Superior temporal gyrus (tissue), 1 donor: ENCODE data around the gene SRCAP.
"Not testable (repeated sequence)": the region's sequence is repeated elsewhere in the genome, so short reads cannot be mapped to it uniquely, and the experiment has no call there.

ENCODE experiments used
- DNase-seq: peaks from one replicate; pipeline ENCODE4 v3.0.0-alpha.2; 2016; ENCODE audit errors: extremely low spot score

SRCAP gene

DNA sequence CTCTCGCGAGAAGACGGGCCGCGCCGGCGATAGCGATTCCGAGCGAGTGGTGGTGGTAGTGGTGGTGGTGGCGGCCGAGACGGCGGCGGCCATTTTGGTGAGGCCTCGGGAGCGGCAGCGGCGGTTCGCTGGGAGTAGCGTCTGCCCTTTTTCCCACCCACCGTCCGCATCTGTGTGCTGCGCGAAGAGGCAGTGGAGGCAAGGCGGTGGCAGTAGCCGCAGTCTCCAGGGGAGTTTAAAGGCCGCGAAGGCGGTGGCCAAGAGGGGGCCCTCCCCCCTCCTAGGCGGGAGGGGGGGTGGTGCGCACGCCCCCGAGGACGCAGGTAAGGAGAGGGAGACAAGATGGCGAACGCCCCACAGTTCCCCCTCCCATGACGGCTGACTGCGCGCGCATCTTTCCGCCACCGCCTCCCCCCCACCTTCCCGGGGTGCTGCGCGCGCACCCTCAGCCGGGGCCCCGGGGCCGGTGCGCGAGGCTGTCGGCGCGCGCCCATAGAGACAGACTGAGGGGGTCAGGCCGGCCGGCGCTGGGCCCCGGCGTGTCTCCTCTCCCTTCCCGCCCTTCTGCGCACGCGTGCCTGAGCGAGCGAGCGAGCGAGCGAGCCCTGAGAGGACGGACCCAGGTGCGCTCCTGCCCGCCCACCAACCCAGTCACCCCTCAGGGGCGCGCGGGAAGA lies 694 bp upstream of the SRCAP start:
- peak; percentile 86 for DNase-seq

DNA sequence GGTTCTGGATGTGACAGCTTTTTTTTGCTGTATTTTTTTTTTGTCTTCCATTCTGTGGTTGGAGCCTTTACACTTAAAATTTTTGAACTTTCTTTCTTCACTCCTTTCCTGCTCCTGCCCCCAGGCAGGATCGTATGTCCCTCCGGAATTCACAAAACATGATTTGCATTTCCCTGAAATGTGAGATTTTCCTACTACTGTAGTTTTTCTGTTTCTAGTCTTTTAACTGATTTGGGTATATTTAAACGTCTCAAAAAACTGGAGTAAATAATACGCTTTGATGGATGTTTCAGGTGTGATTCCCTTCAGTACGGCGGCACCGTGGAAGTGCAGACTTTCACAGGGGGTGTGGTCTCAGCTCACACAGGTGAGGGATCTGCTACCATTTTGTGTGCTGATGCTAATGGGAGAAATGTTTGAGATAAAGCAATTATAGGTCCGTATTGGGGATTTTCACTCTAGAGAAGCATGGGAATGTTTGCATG lies 686 bp downstream of the SRCAP start:
- no peak for DNase-seq

DNA sequence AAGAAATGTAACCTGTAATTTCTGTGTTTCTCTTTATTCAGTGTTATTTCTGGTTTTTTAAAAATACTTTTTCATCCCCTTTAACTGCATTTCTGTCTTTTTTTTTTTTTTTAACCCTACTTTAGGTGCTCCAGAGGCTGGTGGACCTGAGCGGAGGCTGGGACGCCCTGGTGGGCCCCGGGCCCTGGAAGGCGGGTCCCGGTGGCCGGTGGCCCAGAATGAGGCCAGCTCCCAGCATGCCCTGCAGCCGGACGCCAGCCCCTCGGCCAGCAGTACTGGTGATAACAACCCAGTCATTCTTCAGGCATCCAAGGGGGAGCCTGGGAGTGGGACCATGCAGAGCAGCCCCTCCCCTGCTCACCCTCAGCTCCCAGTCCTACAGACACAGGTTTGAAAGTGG lies 1.5 kb downstream of the SRCAP start:
- no peak for DNase-seq

DNA sequence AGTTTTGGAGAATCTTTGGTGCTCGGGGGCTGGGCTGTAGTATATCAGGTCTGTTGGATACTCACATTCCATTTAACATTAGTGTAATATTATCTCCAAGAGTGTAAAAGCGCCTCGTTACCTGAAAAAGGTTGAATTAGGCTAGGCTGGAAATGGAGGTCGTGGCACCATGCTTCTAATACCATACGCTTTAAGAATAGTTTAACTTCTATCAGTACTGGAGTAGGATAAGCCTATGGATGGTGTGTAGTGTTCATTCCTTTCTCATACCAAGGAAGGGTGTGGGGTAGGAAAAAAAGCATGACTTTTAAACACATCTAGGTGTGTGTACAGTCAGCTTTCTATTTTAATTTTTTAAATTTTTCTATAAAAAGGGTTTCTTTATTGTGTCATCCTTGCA lies 2.0 kb downstream of the SRCAP start:
- DNase-seq: no peak

DNA sequence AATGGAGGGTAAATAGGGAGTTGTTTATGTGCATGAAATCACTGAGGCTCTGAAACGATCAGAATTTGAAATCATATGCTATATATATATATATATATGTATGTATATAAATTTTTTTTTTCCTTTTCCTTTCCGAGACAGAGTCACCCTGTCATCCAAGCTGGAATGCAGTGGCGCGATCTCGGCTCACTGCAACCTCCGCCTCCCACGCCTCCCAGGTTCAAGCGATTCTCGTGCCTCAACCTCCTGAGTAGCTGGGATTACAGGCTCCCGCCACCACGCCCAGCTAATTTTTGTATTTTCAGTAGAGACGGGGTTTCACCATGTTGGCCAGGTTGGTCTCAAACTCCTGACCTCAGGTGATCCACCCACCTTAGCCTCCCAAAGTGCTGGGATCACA lies 4.1 kb downstream of the SRCAP start:
- DNase-seq: not testable (repeated sequence)

DNA sequence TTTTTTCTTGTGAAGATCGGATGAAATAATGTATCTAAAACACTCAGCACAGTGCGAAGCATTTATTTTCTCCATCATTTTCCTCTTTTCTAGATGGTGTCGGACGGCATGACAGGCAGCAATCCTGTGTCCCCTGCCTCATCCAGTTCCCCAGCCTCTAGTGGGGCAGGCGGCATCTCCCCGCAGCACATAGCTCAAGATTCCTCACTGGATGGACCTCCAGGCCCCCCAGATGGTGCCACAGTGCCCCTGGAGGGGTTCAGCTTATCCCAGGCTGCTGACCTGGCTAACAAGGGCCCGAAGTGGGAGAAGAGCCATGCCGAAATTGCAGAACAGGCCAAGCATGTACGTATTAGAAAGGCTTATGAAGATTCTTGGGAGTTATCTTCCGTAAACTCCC lies 5.0 kb downstream of the SRCAP start:
- no peak for DNase-seq

DNA sequence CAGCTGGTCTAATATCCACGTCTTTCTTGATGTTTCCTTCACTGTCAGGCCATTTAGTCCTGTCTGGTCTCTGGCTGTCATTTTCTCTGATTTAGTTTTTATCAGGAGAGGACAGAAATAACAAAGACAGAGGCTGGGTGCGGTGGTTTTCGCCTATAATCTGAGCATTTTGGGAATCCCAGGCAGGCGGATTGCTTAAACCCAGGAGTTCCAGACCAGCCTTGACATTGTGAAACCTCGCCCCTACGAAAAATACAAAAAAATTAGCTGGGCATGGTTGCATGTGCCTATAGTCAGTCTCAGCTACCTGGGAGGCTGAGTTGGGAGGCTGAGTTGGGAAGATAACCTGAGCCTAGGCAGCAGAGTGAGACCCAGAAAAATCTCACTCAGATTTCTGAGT lies 7.1 kb downstream of the SRCAP start:
- DNase-seq: no peak

DNA sequence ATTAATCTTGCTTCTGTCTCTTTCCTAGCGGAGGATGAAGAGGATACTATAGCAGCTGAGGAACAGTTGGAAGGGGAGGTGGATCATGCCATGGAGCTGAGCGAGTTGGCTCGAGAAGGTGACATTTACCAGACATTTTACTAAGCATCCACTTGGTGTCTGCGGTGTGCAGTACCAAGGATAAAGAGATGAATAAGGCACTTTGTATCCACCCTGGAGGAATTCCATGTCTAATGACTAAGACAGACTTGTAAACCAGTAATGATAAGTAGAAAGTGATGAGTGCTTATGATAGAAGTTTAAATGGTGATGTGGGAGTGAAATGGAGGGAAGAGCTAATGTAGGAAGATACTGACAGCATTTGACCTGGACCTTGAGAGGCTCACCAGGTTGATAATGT lies 12.0 kb downstream of the SRCAP start:
- DNase-seq: no peak

DNA sequence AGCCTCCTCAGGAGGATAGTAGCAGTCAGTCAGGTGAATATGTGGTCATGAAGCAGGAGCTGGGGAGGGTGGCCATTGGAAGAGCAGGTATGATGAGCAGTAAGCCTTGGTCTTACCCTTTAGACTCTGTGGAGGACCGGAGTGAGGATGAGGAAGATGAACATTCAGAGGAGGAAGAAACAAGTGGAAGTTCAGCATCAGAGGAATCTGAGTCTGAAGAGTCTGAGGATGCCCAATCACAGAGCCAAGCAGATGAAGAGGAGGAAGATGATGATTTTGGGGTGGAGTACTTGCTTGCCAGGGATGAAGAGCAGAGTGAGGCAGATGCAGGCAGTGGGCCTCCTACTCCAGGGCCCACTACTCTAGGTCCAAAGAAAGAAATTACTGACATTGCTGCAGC lies 12.7 kb downstream of the SRCAP start:
- DNase-seq: no peak

DNA sequence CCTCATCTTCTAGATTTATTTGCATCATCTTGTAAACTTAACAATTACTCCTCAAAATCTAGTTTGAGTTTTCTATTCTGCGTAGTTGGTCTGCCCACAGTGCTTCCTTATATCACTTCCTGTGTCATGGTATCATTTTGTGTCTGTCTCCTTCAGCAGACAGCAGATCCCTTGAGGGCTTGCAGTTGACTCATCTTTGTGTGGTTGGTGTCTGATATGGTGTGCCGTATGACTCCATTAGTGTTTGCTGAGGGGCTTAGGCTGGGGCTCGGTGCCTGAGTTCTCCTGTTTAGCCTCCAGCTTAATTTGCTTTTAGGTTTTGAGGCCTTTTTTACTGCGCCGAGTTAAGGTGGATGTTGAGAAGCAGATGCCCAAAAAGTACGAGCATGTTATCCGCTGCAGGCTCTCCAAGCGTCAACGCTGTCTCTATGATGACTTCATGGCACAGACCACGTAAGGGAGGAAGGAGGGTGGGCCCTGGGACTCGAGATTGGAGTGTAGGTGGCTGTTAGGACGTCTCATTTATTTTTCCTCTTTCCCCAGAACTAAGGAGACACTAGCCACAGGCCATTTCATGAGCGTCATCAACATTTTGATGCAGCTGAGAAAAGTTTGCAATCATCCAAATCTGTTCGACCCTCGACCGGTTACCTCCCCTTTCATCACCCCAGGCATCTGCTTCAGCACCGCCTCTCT lies 16.9 kb downstream of the SRCAP start:
- DNase-seq: no peak

DNA sequence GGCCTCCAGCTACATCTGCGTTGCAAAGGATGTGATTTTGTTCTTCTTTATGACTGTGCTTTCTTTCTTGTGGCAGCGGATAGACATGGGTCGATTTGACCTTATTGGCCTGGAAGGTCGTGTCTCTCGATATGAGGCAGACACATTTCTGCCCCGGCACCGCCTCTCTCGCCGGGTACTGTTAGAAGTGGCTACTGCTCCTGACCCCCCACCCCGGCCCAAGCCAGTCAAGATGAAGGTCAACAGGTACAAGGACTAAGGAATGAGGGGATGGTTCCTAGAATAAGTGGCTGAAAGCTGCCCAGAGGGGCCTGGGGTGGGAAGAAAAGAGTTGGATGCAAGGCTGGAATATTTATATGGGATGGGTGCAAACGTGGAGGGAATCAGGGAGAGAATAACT lies 21.1 kb downstream of the SRCAP start:
- DNase-seq: no peak

DNA sequence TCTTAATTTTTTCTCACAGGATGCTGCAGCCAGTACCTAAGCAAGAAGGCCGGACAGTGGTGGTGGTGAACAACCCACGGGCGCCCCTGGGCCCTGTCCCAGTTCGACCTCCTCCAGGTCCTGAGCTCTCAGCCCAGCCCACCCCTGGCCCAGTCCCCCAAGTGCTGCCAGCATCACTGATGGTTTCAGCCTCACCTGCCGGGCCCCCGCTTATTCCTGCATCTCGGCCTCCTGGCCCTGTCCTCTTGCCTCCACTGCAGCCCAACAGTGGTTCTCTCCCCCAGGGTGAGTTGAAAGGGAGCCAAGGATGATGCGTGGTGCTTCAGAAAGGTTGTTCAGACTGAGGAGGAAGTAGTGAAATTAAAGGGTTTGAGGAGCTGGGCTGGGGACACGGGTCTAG lies 21.7 kb downstream of the SRCAP start:
- DNase-seq: no peak

DNA sequence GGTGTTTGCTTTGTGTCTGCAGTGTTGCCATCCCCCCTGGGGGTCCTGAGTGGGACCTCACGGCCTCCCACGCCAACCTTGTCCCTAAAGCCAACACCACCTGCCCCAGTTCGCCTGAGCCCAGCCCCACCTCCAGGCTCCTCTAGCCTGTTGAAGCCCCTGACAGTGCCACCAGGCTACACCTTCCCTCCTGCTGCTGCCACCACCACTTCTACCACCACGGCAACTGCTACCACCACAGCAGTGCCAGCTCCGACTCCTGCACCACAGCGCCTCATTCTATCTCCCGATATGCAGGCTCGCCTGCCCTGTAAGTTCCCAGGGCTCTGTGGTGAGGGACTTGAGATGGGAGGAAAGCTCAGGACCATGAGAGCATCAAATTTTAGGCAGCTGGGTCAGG lies 22.2 kb downstream of the SRCAP start:
- no peak for DNase-seq

DNA sequence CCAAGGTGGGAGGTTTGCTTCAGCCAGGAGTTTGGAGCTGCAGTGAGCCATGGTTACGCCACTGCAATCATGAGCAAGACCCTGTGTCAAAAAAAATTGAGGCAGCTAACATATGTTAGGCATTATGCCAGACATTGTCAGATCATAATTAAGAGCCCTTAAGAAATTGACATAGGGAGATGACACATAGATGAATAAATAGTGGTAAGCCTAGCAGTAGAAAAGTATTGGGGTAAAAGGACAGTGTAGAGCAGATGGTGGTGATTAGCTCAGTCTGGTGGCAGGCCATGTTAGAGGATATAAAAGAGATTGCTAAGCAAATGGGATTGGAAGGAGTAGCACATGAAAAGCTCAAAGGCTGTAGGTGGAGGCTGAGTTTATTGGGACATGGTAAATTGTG lies 22.6 kb downstream of the SRCAP start:
- no peak for DNase-seq

DNA sequence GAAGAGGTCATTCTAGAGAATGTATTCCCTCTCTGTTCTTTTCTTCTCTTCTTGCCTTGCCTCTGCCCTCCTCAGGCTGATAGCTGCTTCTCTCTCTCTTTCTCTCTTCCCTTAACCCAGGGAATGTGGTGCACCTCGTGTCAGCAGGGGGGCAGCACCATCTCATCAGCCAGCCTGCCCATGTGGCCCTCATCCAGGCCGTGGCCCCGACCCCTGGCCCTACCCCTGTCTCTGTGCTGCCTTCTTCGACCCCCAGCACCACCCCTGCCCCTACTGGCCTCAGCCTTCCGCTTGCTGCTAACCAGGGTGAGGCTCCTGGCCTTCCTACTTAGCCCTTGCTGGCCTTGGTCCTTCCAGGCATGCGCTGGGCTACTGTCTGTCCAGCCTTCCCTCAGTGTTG lies 23.5 kb downstream of the SRCAP start:
- DNase-seq: no peak

DNA sequence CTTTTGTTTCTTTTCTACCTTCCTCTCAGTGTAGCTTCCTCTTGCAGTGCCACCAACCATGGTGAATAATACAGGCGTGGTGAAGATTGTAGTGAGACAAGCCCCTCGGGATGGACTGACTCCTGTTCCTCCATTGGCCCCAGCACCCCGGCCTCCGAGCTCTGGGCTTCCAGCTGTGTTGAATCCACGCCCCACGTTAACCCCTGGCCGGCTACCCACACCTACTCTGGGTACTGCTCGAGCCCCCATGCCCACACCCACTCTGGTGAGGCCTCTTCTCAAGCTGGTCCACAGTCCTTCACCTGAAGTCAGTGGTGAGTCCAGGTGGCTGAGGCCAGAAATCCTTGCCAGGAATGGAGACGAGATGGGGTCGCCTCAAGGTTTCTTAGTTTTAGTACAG lies 23.9 kb downstream of the SRCAP start:
- DNase-seq: no peak

DNA sequence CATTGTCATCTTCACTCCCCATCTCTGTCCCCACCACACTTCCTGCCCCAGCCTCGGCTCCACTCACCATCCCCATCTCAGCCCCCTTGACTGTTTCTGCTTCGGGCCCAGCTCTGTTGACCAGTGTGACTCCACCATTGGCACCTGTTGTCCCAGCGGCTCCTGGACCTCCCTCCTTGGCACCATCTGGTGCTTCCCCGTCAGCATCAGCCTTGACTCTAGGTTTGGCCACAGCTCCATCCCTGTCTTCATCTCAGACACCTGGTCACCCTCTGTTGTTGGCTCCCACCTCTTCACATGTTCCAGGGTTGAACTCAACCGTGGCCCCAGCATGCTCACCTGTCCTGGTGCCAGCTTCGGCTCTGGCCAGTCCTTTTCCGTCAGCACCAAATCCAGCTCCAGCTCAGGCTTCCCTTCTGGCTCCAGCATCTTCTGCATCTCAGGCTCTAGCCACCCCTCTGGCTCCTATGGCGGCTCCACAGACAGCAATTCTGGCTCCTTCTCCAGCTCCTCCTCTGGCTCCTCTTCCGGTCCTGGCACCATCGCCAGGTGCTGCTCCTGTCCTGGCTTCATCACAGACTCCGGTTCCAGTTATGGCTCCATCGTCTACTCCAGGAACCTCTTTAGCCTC lies 24.9 kb downstream of the SRCAP start:
- DNase-seq: no peak

DNA sequence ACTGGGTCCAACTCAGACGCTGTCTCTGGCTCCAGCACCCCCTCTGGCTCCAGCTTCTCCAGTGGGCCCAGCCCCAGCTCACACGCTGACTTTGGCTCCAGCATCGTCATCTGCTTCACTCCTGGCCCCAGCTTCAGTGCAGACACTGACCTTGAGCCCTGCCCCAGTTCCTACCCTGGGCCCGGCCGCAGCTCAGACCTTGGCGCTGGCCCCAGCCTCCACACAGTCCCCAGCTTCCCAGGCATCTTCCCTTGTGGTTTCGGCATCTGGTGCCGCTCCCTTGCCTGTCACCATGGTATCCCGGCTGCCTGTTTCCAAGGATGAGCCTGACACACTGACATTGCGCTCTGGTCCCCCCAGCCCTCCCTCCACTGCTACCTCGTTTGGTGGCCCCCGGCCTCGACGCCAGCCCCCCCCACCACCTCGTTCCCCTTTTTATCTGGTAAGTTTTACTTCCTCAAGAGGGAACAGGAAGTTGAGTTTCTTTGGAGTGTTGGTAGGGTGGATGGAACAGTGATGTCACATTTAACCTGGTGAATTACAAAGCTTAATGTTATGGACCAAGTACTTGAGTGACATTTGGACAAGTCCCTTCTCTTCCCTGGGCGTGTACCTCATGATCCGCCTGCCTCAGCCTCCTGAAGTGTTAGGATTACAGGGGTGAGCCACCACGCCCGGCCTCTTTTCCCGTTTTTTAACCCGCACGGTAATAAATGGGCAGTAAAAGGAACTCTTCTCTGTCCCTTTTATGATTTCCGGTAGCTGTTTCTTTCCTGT lies 25.9 kb downstream of the SRCAP start:
- DNase-seq: no peak

DNA sequence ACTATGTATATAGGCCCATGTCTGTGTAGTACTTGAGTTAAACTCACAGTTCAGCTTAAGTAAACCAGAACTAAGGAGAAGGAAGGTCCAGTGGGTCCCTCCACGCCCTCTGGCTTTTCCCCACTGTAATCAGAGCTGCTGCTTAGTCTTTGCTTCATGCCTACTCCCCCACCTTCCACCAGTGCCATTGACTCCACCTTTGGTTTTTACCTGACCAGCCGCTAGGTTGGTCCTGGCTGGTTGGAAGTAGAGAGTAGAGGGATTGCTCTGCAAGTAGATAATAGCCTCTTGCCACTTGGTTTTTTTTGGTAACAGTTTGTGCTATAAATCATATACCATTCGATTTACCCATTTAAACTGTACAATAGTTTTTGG lies 26.4 kb downstream of the SRCAP start:
- no peak for DNase-seq

DNA sequence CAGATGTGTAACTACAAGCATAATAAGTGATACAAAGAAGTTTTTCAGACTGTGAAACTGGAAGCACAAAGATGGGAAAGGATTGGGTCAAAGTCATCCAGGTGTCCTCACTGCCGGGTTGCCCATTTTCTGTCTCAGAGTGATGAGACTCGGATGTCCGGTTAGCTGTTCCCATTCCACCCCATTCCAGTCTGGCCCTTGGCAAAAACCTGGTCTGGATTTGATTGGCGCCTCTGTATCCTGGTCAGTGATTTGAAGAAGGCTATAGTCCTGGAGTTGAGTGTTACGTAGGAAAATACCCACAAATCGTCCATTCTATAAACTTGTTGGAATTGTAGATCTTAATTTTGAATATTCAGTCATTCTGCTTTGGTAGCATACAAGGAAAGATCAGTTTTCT lies 29.4 kb downstream of the SRCAP start:
- DNase-seq: no peak

DNA sequence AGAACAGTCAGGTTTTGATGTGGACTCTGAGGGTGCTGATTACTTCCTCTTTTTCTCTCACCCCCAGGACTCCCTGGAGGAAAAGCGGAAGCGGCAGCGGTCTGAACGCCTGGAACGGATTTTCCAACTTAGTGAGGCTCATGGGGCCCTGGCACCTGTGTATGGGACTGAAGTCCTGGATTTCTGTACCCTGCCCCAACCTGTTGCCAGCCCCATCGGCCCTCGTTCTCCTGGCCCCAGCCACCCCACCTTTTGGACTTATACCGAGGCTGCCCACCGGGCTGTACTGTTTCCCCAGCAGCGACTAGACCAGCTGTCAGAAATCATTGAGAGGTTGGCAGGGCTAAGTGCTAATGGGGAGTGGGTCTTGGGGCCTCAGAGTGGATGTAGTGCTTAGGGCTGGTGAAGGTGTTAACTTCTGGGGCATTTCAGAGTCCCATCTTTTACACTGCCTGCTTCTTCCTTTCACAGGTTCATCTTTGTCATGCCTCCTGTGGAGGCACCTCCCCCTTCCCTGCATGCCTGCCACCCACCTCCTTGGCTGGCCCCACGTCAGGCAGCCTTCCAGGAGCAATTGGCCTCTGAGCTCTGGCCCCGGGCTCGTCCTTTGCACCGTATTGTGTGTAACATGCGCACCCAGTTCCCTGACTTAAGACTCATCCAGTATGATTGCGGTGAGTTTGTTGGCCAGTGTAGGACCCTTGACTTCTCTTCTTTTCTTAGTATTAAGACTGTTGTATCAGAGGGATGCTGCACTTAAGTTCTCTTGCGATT lies 30.1 kb downstream of the SRCAP start:
- DNase-seq: no peak

DNA sequence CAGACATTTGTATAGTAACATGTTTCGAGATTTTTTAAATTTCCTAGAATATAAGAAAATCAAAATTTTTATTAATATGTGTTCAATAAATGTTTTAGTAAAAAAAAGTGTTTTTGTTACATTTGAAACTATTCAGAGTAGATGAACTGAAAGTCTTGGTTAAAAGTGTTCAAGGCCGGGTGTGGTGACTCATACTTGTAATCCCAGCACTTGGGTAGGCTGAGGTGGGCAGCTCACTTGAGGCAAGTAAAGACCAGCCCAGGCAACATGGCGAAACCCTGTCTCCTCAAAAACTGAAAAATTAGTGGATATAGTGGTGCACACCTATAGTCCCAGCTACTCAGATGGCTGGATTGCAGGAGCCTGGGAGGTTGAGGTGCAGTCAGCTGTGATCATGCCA lies 32.4 kb downstream of the SRCAP start:
- no peak for DNase-seq
